GM12891 (cell line): Measurements from ENCODE around the gene LPIN2. TPM values are rescaled to one million over a fixed set of nuclear protein-coding genes. Genes with fewer than 3 reads are reported as not detected.

Experiments used
- DNase-seq: peaks from one replicate; pipeline ENCODE4 v3.0.0; 2011; ENCODE audit warnings: low spot score; ENCODE audit not compliant: insufficient read length
- FAIRE-seq: peaks from 2 replicates; lab custom pipeline; 2011; peaks lifted over from hg19 to GRCh38; lab: Jason Lieb, UNC
- PAX5 ChIP-seq: IDR thresholded peaks from 2 replicates; pipeline ENCODE4 v1.6.1; 2011; ENCODE audit warnings: low read length, moderate library complexity, mild to moderate bottlenecking; ENCODE audit not compliant: insufficient read depth, severe bottlenecking
- POLR2A ChIP-seq: IDR thresholded peaks from 2 replicates; pipeline ENCODE4 v1.6.1; 2011; ENCODE audit warnings: low read depth, low read length, control low read depth
- POLR2AphosphoS5 ChIP-seq: IDR thresholded peaks from 2 replicates; pipeline ENCODE4 v1.6.1; 2011; ENCODE audit warnings: low read depth, low read length, control low read depth
- POU2F2 ChIP-seq: IDR thresholded peaks from 2 replicates; pipeline ENCODE4 v1.6.1; 2011; ENCODE audit warnings: low read depth, mild to moderate bottlenecking, control low read depth, low read length, moderate library complexity
- SPI1 ChIP-seq: IDR thresholded peaks from 2 replicates; pipeline ENCODE4 v1.6.1; 2011; ENCODE audit warnings: low read depth, low read length, control low read depth
- TAF1 ChIP-seq: IDR thresholded peaks from 2 replicates; pipeline ENCODE4 v1.6.1; 2011; ENCODE audit warnings: low read depth, low read length, control low read depth
- polyA plus RNA-seq: library from polyadenylated mRNA; unstranded; fragments of >200 nt; gene quantifications from one replicate; pipeline ENCODE4 v1.2.1, GENCODE V29; 2012; ENCODE audit warnings: low read depth, missing spikeins, inconsistent platforms; ENCODE audit not compliant: missing spikeins

LPIN2 gene
- polyA plus RNA-seq: 13.3 TPM

- FAIRE-seq (peak; percentile 84), DNase-seq (peak; percentile 92)
- TF ChIP-seq POLR2AphosphoS5: no peak; the same call in 1 of the 2 replicates
- no peak for TF ChIP-seq POU2F2
- TF ChIP-seq TAF1: 0 out of 2 replicates have a peak, but pooled peaks have one; percentile 49
- TF ChIP-seq PAX5: no peak
Measured at GRCh38 chr18:3013024-3013804, at the start of gene LPIN2. Gene LPIN2 (minus strand): TSS chr18:3013144. CDS start chr18:2960840, 52,304 bp downstream.

- TF ChIP-seq TAF1 (no peak), PAX5 (no peak), POLR2A (no peak), POLR2AphosphoS5 (no peak), POU2F2 (no peak), SPI1 (no peak)
- DNase-seq (no peak), FAIRE-seq (peak; percentile 52)
Measured at GRCh38 chr18:3061581-3062312, 48.8 kb upstream of the LPIN2 start.

GRCh38 chr18:3060667-3061580 lies 48.0 kb upstream of the LPIN2 start:
- no peak for TF ChIP-seq POLR2A
- no peak for TF ChIP-seq POLR2AphosphoS5
- no peak for TF ChIP-seq SPI1
- no peak for TF ChIP-seq POU2F2
- no peak for TF ChIP-seq PAX5
- no peak for TF ChIP-seq TAF1
- FAIRE-seq (peak; percentile 63), DNase-seq (no peak)

GRCh38 chr18:3059272-3059671 lies 46.3 kb upstream of the LPIN2 start:
- TF ChIP-seq TAF1: no peak
- TF ChIP-seq PAX5: no peak
- TF ChIP-seq POLR2AphosphoS5: no peak
- TF ChIP-seq SPI1: no peak
- no peak for TF ChIP-seq POLR2A
- no peak for TF ChIP-seq POU2F2
- DNase-seq (no peak), FAIRE-seq (no peak)

GRCh38 chr18:3058328-3059191 lies 45.6 kb upstream of the LPIN2 start:
- FAIRE-seq: peak; percentile 72
- no peak for DNase-seq
- no peak for TF ChIP-seq POLR2A
- no peak for TF ChIP-seq TAF1
- no peak for TF ChIP-seq POLR2AphosphoS5
- no peak for TF ChIP-seq POU2F2
- TF ChIP-seq SPI1: no peak
- no peak for TF ChIP-seq PAX5

GRCh38 chr18:3057526-3057925 lies 44.6 kb upstream of the LPIN2 start:
- no peak for DNase-seq

GRCh38 chr18:3056311-3056710 lies 43.4 kb upstream of the LPIN2 start:
- TF ChIP-seq POLR2AphosphoS5: no peak
- no peak for TF ChIP-seq SPI1
- no peak for TF ChIP-seq POLR2A
- TF ChIP-seq POU2F2: no peak
- TF ChIP-seq TAF1: no peak
- TF ChIP-seq PAX5: no peak
- DNase-seq (no peak), FAIRE-seq (no peak)

More at GRCh38 chr18:3057526-3057925, 44.6 kb upstream of the LPIN2 start:
- no peak for FAIRE-seq
- TF ChIP-seq POLR2A: no peak
- no peak for TF ChIP-seq TAF1
- TF ChIP-seq POLR2AphosphoS5: no peak
- no peak for TF ChIP-seq POU2F2
- no peak for TF ChIP-seq PAX5
- no peak for TF ChIP-seq SPI1

GRCh38 chr18:3055816-3056215 lies 42.9 kb upstream of the LPIN2 start:
- TF ChIP-seq POLR2A: no peak
- TF ChIP-seq POLR2AphosphoS5: no peak
- no peak for TF ChIP-seq TAF1
- no peak for DNase-seq
- FAIRE-seq: no peak
